Stimulated activated CD8-positive, alpha-beta memory T cell treated with anti-CD3 and anti-CD28 coated beads, Interleukin-7, amount 100 ng/mL, for 48 hours (primary cell): ENCODE data around the gene MGA.

Experiments
- DNase-seq, 2 donors: peaks; one replicate each; pipeline ENCODE4 v3.0.0-alpha.2; 2020; ENCODE audit warnings: low read depth in 1 of 2; ENCODE audit errors: extremely low read depth in 1 of 2

MGA gene

DNA sequence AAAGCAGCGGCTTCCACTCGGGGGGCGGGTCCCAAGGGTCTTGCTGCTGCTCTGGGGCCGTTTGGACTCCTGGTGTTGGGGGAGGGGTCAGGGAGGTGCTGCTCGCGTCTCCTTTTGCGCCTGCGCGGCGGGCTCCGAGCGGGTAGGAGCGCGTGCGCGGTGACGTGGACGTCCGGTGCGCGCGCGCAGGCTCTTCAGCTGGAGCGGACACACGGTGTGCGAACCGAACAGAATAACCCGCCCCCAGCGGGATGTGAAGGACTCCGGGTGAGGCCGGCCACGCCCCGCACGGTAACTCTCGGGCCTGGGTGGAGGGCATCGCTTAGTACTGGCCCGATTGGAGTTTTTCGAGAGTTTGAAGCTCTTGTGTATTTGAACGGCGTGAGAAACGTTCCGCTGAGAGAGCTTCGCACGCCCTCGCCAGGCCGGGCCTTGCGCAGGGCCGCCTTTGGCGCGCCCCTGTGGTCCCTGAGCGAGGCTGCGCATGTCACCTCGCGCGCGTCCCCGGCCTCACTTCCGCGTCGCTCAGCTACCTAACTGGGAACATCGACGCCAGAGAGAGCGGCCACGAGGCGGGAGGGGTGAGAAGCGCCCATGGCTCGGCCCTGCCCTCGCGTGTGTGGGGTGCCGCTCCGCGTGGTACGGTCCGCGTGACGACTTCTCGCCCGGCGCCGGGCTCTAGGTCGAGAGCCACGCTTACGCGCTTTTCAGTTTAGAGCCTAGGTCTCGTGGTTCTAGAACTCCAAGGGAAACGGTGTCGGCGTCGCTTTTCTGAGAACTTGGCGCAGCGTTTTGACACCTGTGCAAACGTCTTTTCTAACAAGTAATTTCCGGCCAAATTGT, at the start of gene MGA:
Gene MGA, plus strand, starts transcription at position 171 of the 843 bp plus-strand sequence.
- peak; percentile 74 to 82 for DNase-seq

- DNase-seq: no peak
These were observed 39.5 kb upstream of the MGA start for GRCh38 chr15:41620536-41621199.

- DNase-seq: peak; percentile 48 to 75
These were observed 38.7 kb upstream of the MGA start for GRCh38 chr15:41621200-41622193.

- DNase-seq: no peak
These were observed 37.3 kb upstream of the MGA start for GRCh38 chr15:41622901-41623300.

GRCh38 chr15:41627203-41627602, 33.0 kb upstream of the MGA start:
- no peak for DNase-seq

GRCh38 chr15:41629463-41629862, 30.7 kb upstream of the MGA start:
- DNase-seq: no peak

DNA sequence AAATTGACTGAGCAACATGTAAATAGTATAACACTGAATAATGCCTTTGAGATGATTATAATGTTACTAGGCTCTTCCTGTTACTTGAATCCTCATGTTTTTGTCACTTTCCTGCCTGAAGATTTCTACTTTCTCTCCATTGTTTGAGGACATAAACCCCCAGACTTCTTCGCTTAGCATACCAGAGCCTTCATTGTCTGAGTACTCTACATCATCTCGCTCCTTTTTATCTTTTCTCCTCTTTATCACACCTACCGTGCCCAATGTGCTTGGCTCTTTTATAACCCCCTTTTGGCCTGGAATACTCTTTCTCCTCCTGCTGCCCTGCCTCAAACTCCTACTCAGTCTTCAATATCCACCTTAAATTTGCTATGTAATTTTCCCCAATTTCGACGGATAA, 30.3 kb upstream of the MGA start:
- DNase-seq: no peak

- DNase-seq: no peak
These were observed 29.5 kb upstream of the MGA start for GRCh38 chr15:41630616-41631217.

DNA sequence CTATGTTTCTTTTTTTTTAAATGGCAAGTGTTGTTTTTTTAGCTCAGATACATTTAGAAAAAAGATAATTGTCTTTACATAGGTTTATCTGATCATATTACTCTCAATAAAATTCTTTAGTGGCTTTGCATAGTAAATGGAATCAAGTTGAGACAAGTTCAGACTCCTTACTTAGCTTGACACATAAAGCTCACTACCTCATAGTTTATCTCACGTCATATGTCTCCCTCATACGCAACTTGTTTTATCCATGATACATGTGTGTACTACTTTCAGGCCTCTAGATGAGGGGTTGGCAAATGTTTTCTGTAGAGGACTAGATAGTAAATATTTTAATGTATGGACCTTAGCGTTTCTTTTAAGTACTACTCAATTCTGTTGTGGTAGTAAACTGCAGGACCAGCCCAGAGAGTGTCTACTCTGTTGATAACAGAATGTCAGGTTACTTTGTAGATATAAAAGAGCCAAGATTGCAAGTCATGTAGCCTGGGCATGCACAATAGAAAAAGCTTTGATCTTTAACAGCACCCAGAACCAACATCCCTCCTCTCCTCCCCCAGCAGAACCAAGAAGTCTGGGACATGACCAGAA, 28.2 kb upstream of the MGA start:
- no peak for DNase-seq

DNA sequence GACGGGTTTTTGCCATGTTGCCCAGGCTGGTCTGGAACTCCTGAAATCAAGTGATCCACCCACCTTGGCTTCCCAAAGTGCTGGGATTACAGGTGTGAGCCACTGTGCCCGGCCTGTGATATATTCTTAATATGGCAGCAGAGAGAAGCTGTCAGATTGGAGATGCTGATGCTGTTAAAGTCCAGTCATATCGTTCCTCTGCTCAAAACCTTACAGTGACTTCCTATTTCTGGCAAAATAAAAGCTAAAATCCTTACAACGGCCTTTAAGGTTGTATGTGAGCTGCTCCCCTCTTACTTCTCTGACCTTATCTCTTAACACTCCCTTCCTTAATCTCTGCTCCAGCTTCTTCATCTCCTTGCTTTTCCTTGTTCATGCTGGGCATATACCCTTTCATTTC, 26.6 kb upstream of the MGA start:
- DNase-seq: no peak

DNA sequence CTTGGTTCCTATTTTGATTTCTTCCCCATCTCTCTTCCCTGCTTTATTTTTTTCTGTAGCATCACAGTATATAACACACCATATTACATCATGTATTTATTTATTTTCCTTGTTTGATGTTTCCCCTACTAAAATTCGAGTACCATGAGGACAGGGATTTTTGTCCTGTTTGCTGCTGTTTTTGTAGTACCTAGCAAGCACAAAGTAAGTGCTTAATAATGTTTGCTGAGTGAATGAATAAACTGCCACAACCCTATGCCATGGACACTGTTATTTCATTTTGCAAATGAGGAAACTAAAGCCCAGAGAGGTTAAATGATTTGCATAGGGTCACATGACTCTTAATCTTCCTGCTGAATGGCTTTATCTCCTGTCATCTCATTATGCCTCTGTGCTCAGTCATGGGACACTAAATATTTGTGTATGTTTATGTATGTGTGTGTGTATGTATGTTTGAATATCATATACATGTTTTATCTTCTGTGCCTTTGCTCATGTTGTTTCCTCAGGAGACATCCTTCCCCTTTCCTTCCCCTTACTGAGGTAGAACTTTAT, 26.1 kb upstream of the MGA start:
- no peak for DNase-seq

GRCh38 chr15:41637086-41637485, 23.1 kb upstream of the MGA start:
- no peak for DNase-seq

DNA sequence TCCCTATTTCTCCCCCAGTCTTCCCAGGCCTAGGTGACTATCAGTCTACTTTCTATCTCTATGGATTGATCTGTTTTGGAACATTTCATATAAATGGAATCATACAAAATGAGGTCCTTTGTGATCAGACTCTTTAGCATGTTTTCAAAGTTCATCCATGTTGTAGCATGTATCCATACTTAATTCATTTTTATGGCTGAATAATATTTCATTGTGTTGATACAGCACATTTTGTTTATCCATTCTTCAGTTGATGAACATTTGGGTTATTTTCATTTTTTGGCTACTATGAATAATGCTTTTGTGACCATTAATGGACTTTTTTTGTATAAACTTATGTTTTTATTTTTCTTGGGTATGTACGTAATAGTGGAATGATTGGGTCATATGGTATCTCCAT, 19.2 kb upstream of the MGA start:
- DNase-seq: no peak

DNA sequence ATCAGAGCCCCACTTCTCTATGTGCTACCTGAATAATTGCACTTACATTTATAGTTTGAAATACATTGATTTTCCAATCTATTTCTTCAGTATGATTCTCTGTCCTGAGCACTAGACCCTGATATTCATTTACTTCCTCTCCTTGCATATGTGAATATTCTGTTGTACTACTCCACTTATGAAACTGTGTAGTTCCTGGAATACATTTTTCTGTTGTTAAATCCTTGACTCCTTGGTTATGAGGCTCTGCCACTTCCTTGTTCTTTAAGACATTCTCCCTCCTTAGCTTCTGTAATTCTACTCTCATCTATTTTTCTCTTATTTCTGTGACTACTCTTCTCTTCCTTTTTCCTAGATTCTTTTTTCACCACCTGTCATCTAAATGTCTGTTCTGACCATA, 12.9 kb upstream of the MGA start:
- DNase-seq: no peak

DNA sequence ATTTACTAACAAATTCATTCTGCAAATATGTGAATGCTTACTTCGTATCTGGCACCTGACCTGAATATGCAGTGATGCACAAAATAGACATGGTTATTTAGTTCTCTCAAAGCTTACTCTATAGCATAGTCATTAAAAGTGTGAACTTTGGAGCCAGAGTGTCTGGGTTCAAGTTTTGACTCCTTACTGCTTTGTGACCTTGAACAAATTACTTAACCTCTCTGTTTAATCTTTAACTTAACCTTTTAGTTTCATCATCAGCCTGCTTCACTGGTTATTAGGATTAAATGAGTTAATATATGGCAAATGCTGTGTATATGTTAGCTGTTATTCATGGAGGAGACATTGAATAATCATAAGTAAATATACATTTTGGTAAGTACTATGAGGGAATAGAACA, 12.1 kb upstream of the MGA start:
- DNase-seq: no peak

- DNase-seq: no peak
These were observed 11.4 kb upstream of the MGA start for GRCh38 chr15:41648770-41649169.

- no peak for DNase-seq
These were observed 9.4 kb upstream of the MGA start for GRCh38 chr15:41650806-41651205.

DNA sequence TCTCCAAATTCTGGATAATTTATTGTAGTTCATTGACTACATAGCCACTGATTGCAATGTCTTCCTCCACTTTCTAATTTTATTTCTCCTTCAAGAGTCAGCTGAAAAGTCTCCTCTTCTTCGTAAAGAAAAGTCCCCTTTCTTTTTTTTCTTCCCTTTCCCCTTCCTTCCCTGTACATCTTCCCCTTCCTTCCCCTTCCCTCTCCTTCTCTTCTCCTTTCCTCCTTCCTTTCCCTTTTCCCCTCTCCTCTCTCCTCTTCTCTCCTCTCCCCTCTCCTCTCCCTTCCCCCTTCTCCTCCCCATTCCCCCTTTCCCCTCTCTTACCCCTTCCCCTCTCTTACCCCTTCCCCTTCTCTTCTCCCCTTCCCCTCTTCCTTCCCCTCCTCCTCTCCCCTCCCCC, 8.8 kb upstream of the MGA start:
- DNase-seq: no peak

GRCh38 chr15:41653760-41654159, 6.4 kb upstream of the MGA start:
- no peak for DNase-seq

- DNase-seq: no peak
These were observed 4.5 kb upstream of the MGA start for GRCh38 chr15:41655716-41656115.
